GM19467 (cell line): Measurements from ENCODE around the gene M6PR.

ENCODE experiments used
- ATAC-seq: cut with Tn5 transposase; IDR thresholded peaks from one replicate; pipeline ENCODE4 v1.9.1; 2021; ENCODE audit warnings: mild to moderate bottlenecking, moderate library complexity; ENCODE audit not compliant: unreplicated experiment

M6PR gene

GRCh38 chr12:8949342-8950220 lies at the start of gene M6PR:
M6PR (minus strand) TSS chr12:8949645; CDS start chr12:8946404, 3,241 bp downstream.
- peak; percentile 79 for ATAC-seq

- ATAC-seq = peak; percentile 75
These were observed 47.4 kb upstream of the M6PR start for GRCh38 chr12:8996682-8997405.

GRCh38 chr12:8995021-8995775 lies 45.8 kb upstream of the M6PR start:
- ATAC-seq = no peak

GRCh38 chr12:8993827-8994226 lies 44.4 kb upstream of the M6PR start:
- ATAC-seq = no peak

GRCh38 chr12:8991371-8992345 lies 42.2 kb upstream of the M6PR start:
- no peak for ATAC-seq

GRCh38 chr12:8989413-8989812 lies 40.0 kb upstream of the M6PR start, which contains the start of gene KLRG1:
KLRG1 (plus strand) TSS chr12:8989546; CDS start chr12:8989636, 90 bp downstream.
- ATAC-seq = no peak

- ATAC-seq = no peak
These were observed 38.2 kb upstream of the M6PR start for GRCh38 chr12:8987685-8988084.

GRCh38 chr12:8987163-8987562 lies 37.7 kb upstream of the M6PR start:
- ATAC-seq = no peak

- ATAC-seq = no peak
These were observed 35.8 kb upstream of the M6PR start for GRCh38 chr12:8985213-8985754.

- no peak for ATAC-seq
These were observed 30.7 kb upstream of the M6PR start for GRCh38 chr12:8980137-8980536.

GRCh38 chr12:8970432-8970831 lies 21.0 kb upstream of the M6PR start:
- ATAC-seq = no peak

- no peak for ATAC-seq
These were observed 20.5 kb upstream of the M6PR start for GRCh38 chr12:8969861-8970411.

- no peak for ATAC-seq
These were observed 19.3 kb upstream of the M6PR start for GRCh38 chr12:8968761-8969160.

- no peak for ATAC-seq
These were observed 10.7 kb upstream of the M6PR start for GRCh38 chr12:8960176-8960575.

- ATAC-seq = no peak
These were observed 8.6 kb upstream of the M6PR start for GRCh38 chr12:8958066-8958465.

- no peak for ATAC-seq
These were observed 8.1 kb upstream of the M6PR start for GRCh38 chr12:8957561-8957960.

- no peak for ATAC-seq
These were observed 7.3 kb upstream of the M6PR start for GRCh38 chr12:8956772-8957171.

- ATAC-seq = no peak
These were observed 6.6 kb upstream of the M6PR start for GRCh38 chr12:8956073-8956472.

GRCh38 chr12:8953773-8954402 lies 4.4 kb upstream of the M6PR start:
- ATAC-seq = no peak
